ENCODE results near the gene HGFAC.

- TF ChIP-seq CTCF (conservative IDR thresholded peaks at IDR 0.05; ENCODE audit: low read depth, low read length): no peak
- no peak for TF ChIP-seq EZH2 (IDR thresholded peaks at IDR 0.05; ENCODE audit: low read length, unreplicated experiment)
- TF ChIP-seq EZH2phosphoT487 (IDR thresholded peaks at IDR 0.05; ENCODE audit: borderline replicate concordance, low read length): no peak
Observed at GRCh38 chr4:3424522-3425095, 17.2 kb upstream of the HGFAC start.
